ENCODE data around the gene ARHGEF6. TPM values are rescaled to one million over a fixed set of nuclear protein-coding genes. Genes with fewer than 3 reads are reported as not detected.
"Not testable (repeated sequence)": the region's sequence is repeated elsewhere in the genome, so short reads cannot be mapped to it uniquely, and the experiment has no call there.

The ARHGEF6 gene
- total RNA-seq, 1 donor from 2014 or later = 84.1 TPM

- DNase-seq (ENCODE audit: low spot score) = no peak
Observed at GRCh38 chrX:136784231-136784630, 3.5 kb upstream of the ARHGEF6 start.

- no peak for DNase-seq (ENCODE audit: low spot score)
Observed at GRCh38 chrX:136783159-136783558, 2.4 kb upstream of the ARHGEF6 start.

- no peak for DNase-seq (ENCODE audit: low spot score)
Observed at GRCh38 chrX:136781180-136781797, 557 bp upstream of the ARHGEF6 start.

- DNase-seq (ENCODE audit: low spot score) = no peak
Observed at GRCh38 chrX:136780241-136780640, 491 bp downstream of the ARHGEF6 start.

GRCh38 chrX:136779346-136779781 is 1.4 kb downstream of the ARHGEF6 start:
- DNase-seq (ENCODE audit: low spot score) = no peak

GRCh38 chrX:136778916-136779315 is 1.8 kb downstream of the ARHGEF6 start:
- DNase-seq (ENCODE audit: low spot score) = no peak

- DNase-seq (ENCODE audit: low spot score) = no peak
Observed at GRCh38 chrX:136778020-136778419, 2.7 kb downstream of the ARHGEF6 start.

GRCh38 chrX:136773648-136774047 is 7.1 kb downstream of the ARHGEF6 start:
- no peak for DNase-seq (ENCODE audit: low spot score)

- not testable (repeated sequence) for DNase-seq (ENCODE audit: low spot score)
Observed at GRCh38 chrX:136771869-136772268, 8.9 kb downstream of the ARHGEF6 start.

- no peak for DNase-seq (ENCODE audit: low spot score)
Observed at GRCh38 chrX:136768469-136769084, 12.2 kb downstream of the ARHGEF6 start.

GRCh38 chrX:136767104-136767941 is 13.4 kb downstream of the ARHGEF6 start:
- peak; percentile 90 for DNase-seq (ENCODE audit: low spot score)

- DNase-seq (ENCODE audit: low spot score) = no peak
Observed at GRCh38 chrX:136766785-136767103, 14.0 kb downstream of the ARHGEF6 start.

- DNase-seq (ENCODE audit: low spot score) = no peak
Observed at GRCh38 chrX:136765821-136766356, 14.8 kb downstream of the ARHGEF6 start.

- no peak for DNase-seq (ENCODE audit: low spot score)
Observed at GRCh38 chrX:136764206-136764605, 16.5 kb downstream of the ARHGEF6 start.

- no peak for DNase-seq (ENCODE audit: low spot score)
Observed at GRCh38 chrX:136762820-136763452, 17.8 kb downstream of the ARHGEF6 start.

GRCh38 chrX:136761421-136761820 is 19.3 kb downstream of the ARHGEF6 start:
- DNase-seq (ENCODE audit: low spot score) = no peak

GRCh38 chrX:136759968-136760367 is 20.8 kb downstream of the ARHGEF6 start:
- DNase-seq (ENCODE audit: low spot score) = no peak

- no peak for DNase-seq (ENCODE audit: low spot score)
Observed at GRCh38 chrX:136755411-136755810, 25.3 kb downstream of the ARHGEF6 start.

- no peak for DNase-seq (ENCODE audit: low spot score)
Observed at GRCh38 chrX:136754651-136755050, 26.1 kb downstream of the ARHGEF6 start.

- no peak for DNase-seq (ENCODE audit: low spot score)
Observed at GRCh38 chrX:136752796-136753195, 27.9 kb downstream of the ARHGEF6 start.

GRCh38 chrX:136752346-136752745 is 28.4 kb downstream of the ARHGEF6 start:
- DNase-seq (ENCODE audit: low spot score) = no peak

GRCh38 chrX:136750364-136750763 is 30.4 kb downstream of the ARHGEF6 start:
- DNase-seq (ENCODE audit: low spot score) = no peak

All from mesenteric fat pad (tissue), 1 donor.